Spleen (tissue), 7 donors: ENCODE data around the gene GET4.

Experiments
- CTCF ChIP-seq, 11 experiments: fragments of 200-600 bp in 7 of 11; fragments of 450-650 bp in 4 of 11; sonication (generic) in 4 of 11; IDR thresholded peaks in 8 of 11; conservative IDR thresholded peaks in 3 of 11; 1 replicate in 7 of 11; 2 replicates in 4 of 11; pipeline versions ENCODE4 v1.4.0 to v1.8.0; 2016 to 2021; ENCODE audit warnings: antibody characterized with exemption in 11 of 11, inconsistent platforms in 4 of 11, mild to moderate bottlenecking in 1 of 11
- POLR2A ChIP-seq, 3 donors: fragments of 450-650 bp; IDR thresholded peaks; one replicate each; pipeline ENCODE4 v1.5.1; 2017; ENCODE audit warnings: antibody characterized with exemption in 3 of 3, mild to moderate bottlenecking in 1 of 3
- donor health status: DM: no; HTN: no; CAD: no; lungs with moderate emphysema.
- donor health status: DM: no; HTN: no; CAD: no.
- donor health status: DM: no; HTN: no; CAD: no.

DNA sequence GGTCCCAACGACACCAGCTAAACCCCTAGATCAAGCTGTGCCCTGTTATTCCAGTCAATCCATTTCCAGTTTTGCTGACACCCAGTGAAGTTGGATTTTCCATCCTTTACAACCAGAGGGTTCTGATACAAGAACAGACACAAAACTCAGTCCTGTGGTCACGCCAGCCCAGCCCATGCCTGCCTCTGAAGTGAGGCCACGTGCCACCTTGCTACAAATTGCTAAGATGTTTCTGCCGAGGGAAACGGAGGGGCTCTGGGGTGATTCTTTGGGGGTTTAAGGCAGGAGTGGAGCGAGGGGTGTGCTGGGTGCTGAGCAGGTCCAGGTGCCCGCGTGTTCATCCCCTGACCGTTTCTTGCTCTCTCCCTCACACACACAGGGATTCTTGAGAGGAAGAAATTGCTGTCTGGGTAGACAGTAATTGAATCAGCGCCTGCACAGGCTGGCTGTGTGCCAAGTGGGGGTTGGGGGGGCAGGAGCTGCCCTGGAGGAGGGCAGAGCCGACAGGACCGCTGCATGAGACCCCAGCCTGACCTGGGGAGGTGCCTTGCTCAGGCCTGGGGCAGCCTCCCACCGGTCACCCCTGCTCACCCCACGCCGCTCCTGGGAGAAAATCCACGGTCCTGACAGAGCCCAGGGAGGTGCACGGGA lies 40.1 kb downstream of the GET4 start:
- TF ChIP-seq POLR2A (IDR thresholded peaks at IDR 0.05) = no peak
- no peak for TF ChIP-seq CTCF (IDR thresholded peaks at IDR 0.05 in 8 of 11, conservative IDR thresholded peaks at IDR 0.05 in 3 of 11)
